DMS 273 treated with DMSO at 0.1 percent for 48 hours (cell line): ENCODE measurements around the gene SPDYE2B.
"Not testable (repeated sequence)": the region's sequence is repeated elsewhere in the genome, so short reads cannot be mapped to it uniquely, and the experiment has no call there.

Source experiments
- DNase-seq: peaks from one replicate; lab custom pipeline; 2025; lab: John Stamatoyannopoulos, UW

SPDYE2B gene

GRCh38 chr7:102642691-102643090 is 7.4 kb upstream of the SPDYE2B start, which contains the start of gene UPK3BL1:
TSS of gene UPK3BL1 (minus strand) at chr7:102642791. CDS start at chr7:102642741, 50 bp downstream.
- not testable (repeated sequence) for DNase-seq

- DNase-seq, result not testable (repeated sequence)
Measured at GRCh38 chr7:102643404-102643803, 6.7 kb upstream of the SPDYE2B start.

DNA sequence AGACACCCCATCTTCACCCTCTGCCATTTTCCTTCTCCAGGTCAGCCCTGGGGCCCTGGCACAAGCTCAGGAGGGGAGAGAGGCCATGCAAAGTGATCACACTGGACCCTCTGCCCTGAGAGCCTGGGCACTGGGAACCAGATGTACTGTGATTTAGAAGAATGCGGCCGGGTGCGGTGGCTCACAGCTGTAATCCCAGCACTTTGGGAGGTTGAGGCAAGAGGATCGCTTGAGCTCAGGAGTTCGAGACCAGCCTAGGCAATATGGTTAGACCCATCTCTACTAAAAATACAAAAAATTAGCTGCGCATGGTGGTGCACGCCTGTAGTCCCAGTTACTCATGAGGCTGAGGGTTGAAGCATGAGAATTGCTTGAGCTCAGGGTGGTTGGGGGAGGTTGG is 2.3 kb upstream of the SPDYE2B start:
- DNase-seq, result not testable (repeated sequence)

DNA sequence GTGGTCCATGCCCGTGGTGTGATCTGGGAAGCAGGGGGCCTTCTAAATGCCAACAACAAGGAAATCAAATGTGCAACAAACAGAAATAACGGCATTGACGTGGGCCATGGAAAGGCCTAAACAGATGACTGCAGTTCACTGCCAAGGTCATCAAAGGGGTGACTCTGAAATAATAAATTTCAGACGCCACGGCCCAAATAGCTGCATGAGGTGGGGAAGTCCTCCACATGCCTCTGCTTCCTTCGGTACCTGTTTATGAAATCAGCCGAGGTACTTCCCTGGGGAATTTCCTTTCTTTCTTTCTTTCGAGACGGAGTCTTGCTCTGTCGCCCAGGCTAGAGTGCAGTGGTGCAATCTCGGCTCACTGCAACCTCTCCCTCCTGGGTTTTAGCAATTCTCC is 14.6 kb downstream of the SPDYE2B start:
- not testable (repeated sequence) for DNase-seq

- not testable (repeated sequence) for DNase-seq
Measured at GRCh38 chr7:102666850-102667249, 16.7 kb downstream of the SPDYE2B start.

DNA sequence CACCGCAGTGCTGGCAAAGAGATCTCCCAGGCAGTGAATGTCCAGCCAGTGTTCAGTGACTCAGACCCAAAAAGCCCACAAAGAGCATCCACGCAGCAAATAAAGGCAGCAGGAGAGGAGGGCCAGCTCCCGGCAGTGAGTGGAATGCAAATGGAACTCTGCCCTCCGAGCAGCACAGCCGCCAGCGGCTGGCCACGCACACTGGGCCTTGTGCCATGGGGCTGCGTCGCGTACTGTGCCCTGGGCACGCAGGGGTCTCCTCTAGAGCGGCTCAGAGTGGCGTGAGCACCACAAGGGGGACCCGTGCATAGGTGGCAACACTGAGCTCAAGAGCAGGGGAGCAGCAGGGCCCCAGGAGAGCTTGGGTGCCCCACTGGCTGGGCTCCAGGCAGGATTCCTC is 17.4 kb downstream of the SPDYE2B start:
- not testable (repeated sequence) for DNase-seq

GRCh38 chr7:102671166-102671955 is 21.2 kb downstream of the SPDYE2B start, which contains the start of gene POLR2J2:
TSS of gene POLR2J2 (minus strand) at chr7:102671663. CDS start at chr7:102671601, 62 bp downstream.
- not testable (repeated sequence) for DNase-seq

GRCh38 chr7:102671956-102672307 is 21.8 kb downstream of the SPDYE2B start:
- DNase-seq, result not testable (repeated sequence)

- DNase-seq, result not testable (repeated sequence)
Measured at GRCh38 chr7:102673447-102674067, 23.4 kb downstream of the SPDYE2B start.

GRCh38 chr7:102675545-102675944 is 25.4 kb downstream of the SPDYE2B start:
- DNase-seq, result not testable (repeated sequence)

- not testable (repeated sequence) for DNase-seq
Measured at GRCh38 chr7:102680780-102681179, 30.7 kb downstream of the SPDYE2B start.

- not testable (repeated sequence) for DNase-seq
Measured at GRCh38 chr7:102682560-102682959, 32.4 kb downstream of the SPDYE2B start.

DNA sequence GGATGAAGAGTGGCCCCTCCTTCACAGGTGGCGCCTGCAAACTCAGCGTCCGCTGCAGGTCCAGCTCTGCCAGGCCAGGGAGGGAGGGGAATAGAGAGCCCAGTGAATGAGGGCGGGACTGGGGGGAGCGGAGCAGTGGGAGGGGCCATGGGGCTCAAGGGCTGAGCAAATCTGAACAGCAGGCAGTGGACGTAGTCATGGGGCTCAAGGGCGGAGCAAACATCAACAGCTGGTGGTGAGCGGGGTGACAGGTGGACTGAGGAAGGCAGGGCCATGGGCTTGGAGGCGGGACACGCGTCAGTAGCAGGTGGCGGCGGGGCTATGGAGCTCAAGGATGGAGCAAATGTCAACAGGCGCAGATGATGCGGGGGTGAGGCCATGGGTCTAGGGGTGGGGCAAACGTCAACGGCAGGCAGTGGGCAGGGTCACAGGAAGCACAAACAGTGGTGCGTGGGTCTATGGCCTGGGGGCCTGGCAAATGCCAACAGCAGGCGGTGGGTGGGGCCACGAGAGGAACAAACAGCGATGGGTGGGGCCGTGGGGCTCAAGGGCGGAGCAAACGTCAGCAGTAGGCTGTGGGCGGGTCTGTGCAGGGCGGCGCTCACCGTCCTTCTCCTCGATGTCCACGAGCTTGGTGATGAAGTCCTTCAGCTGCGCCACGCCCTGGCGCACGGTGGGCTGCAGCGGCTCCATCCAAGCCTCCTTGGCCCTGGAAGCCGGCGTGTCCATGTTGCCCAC is 38.3 kb downstream of the SPDYE2B start:
- DNase-seq, result not testable (repeated sequence)

DNA sequence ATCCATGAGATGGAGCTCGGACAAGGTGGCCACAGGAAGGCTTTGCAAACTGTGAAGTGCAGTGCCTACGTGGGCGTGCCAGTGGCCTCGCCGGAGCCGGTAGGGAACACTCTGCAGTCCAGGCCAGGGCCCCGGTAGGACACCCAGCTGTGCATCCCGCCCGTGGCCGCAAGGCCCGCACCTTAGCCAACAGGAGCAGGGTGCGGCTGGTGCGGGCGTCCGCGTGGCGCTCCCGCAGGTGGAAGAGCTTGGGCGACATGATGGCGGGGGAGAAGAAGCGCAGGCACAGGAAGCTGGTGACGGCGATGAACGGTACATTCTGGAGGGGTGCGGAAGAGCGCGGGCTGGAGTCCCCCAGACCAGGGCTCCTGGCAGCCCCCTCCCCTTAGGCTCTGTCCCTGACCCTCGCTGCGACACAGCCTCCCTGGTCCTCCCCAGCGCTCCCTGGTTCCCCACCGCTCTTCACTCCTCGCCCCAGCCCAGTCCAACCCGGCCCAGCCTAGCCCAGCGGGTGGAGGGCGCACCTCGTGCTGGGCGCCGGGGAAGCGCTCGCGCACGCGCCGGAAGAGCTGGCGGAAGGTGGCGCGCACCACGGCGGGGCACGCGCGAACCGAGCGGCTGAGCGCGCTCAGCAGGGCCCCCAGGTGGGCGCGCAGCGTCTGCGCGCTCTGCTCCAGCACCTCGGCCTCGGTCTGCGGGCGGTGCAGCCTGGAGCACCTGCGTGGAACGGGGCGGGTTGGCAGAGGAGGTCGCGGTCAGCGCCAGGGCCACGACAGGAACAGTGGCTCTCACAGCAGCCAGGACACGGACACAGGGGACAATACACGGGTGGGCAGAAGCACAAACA is 39.5 kb downstream of the SPDYE2B start:
- DNase-seq, result not testable (repeated sequence)

- not testable (repeated sequence) for DNase-seq
Measured at GRCh38 chr7:102690602-102691001, 40.5 kb downstream of the SPDYE2B start.

GRCh38 chr7:102694008-102694407 is 43.9 kb downstream of the SPDYE2B start:
- not testable (repeated sequence) for DNase-seq

- DNase-seq, result not testable (repeated sequence)
Measured at GRCh38 chr7:102695033-102695552, 45.0 kb downstream of the SPDYE2B start.

DNA sequence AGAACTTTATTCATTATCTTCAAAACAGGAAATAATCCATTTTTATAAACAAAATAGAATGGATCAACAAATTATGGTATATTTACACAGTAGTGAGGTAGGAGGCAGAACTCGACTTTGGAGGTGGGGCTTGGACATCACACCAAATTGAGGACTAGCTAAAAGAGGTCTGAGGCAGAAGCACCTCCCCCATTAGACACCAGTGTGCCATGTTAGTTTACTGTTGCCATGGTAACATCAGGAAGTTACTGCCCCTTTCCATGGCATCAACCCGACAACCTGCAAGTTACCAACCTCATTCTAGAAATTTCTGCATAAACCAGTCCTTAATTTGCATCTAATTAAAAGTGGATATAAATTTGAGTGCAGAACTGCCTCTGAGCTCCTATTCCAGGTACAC is 45.9 kb downstream of the SPDYE2B start:
- not testable (repeated sequence) for DNase-seq

GRCh38 chr7:102697642-102698512 is 47.8 kb downstream of the SPDYE2B start:
- not testable (repeated sequence) for DNase-seq
